Myometrial cell (primary cell): ENCODE results near the gene HEATR5A. TPM values are rescaled to one million over a fixed set of nuclear protein-coding genes. Genes with fewer than 3 reads are reported as not detected.

Experiments
- total RNA-seq: library from RNA; depleted of rRNA; stranded (reverse); fragments of >200 nt; gene quantifications from 2 replicates; pipeline ENCODE4 v1.2.3, GENCODE V29; 2015

HEATR5A gene
- 24.8 and 29.4 TPM in 2 replicates for total RNA-seq

DNA sequence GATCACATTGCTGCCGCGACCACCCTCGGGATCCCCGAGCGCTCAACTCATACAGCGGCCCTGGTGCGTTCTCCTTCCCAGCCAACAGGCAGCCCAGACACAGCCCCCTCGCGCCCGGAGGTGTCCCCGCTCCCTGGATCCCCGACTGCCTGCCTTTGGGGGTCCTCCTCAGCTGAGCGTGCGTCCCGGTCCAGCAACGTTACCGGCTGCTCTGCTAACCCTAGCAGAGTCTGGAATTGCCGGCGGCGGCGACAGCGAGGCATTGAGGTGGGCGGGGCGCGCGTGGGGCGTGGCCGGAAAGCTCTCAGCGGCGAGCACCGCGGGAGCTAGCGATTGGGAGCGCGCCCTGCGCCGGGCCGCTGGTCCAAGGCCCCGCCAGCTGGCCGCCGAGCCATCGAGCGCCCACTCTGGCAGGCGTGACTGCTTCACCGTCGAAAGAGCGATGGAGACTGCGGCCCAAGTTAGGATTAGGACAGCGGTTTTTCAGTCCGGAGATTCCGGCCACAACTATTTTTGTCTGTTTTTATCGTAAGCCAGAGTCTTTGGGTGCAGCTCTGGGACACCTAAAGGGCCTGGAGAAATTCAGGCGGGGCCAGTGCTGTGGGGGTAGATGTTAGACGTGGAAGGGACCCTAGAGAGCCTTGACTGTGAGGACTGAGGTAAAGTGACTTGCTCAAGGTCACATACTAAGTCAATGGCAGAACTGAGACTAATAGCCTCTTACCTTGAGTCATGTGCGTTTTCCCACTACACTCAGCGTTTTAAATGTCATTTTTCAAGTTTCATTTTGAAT, at the start of gene HEATR5A:
Gene HEATR5A (minus strand): TSS at position 232 of the 793 bp plus-strand sequence. CDS start 17,575 bp downstream, outside the sequence.

DNA sequence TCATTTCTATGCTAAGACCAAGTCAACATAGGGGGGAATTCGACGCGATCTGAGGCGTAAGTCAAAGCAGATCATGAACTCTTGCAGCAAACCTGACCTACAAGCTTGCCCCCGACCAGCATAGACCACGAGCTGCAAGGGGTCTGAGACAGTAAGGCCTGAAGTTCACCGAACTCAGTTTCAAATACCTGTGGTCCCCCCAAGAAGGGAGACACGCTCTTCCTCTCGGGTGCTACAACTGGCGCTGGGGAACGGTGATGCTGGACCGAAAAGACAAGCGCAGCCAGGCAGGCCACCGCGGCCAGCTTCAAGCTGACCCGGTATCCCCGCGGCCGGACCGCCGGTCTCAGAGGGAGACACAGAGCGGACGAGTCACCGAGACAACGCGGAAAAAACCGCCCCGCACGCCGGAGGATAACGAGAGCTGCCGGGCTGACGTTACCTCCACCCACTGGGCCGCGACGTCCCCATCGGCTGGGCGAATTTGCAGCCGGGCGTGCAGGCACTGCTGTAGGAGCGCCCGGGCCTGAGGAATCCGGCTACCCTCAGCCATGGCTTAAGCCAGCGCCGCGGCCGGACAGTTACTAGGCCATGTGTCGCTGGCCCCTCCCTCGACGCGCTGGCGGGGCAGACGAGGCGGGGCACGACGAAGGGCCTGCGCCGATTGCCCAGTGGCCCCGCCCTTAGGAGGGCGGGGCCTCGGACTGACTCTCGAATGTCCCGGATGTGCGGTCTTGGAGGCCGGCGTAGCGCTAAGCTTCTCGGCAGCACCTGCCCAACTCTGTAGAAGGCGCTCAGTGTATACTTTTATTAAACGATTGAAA, 36.7 kb upstream of the HEATR5A start, which contains the start of gene DTD2:
Gene DTD2 (minus strand): TSS at position 666 of the 824 bp plus-strand sequence. CDS start 113 bp downstream, at position 553.

Other genes starting within 250 kb of the HEATR5A start
- 101 and 126 TPM in 2 replicates for gene HECTD1, start 212.8 kb downstream of the HEATR5A start, total RNA-seq
- gene DTD2, start 37.0 kb upstream of the HEATR5A start, total RNA-seq: 26.5 and 32.4 TPM in 2 replicates
- not detected in 2 replicates for gene GPR33, start 67.5 kb upstream of the HEATR5A start, total RNA-seq
- 15.8 and 16.1 TPM in 2 replicates for gene NUBPL, start 140.9 kb upstream of the HEATR5A start, total RNA-seq